8988T (cell line): ENCODE results near the gene IQGAP2.
"Not testable (repeated sequence)": the region's sequence is repeated elsewhere in the genome, so short reads cannot be mapped to it uniquely, and the experiment has no call there.

Experiments used
- DNase-seq: peaks from one replicate; pipeline ENCODE4 v3.0.0; 2011

The IQGAP2 gene

GRCh38 chr5:76415855-76416254 lies 12.8 kb downstream of the IQGAP2 start:
- DNase-seq = no peak

GRCh38 chr5:76419597-76420298 lies 16.7 kb downstream of the IQGAP2 start:
- no peak for DNase-seq

- DNase-seq = no peak
Measured at GRCh38 chr5:76422227-76422626, 19.1 kb downstream of the IQGAP2 start.

- no peak for DNase-seq
Measured at GRCh38 chr5:76422742-76423141, 19.7 kb downstream of the IQGAP2 start.

GRCh38 chr5:76425146-76425545 lies 22.1 kb downstream of the IQGAP2 start:
- DNase-seq = no peak

GRCh38 chr5:76425928-76426804 lies 23.1 kb downstream of the IQGAP2 start:
- no peak for DNase-seq

GRCh38 chr5:76427206-76428140 lies 24.4 kb downstream of the IQGAP2 start:
- no peak for DNase-seq

- not testable (repeated sequence) for DNase-seq
Measured at GRCh38 chr5:76428550-76428949, 25.5 kb downstream of the IQGAP2 start.

- DNase-seq = no peak
Measured at GRCh38 chr5:76433261-76433660, 30.2 kb downstream of the IQGAP2 start.

GRCh38 chr5:76437507-76437906 lies 34.4 kb downstream of the IQGAP2 start:
- DNase-seq = not testable (repeated sequence)

GRCh38 chr5:76438025-76438424 lies 34.9 kb downstream of the IQGAP2 start:
- no peak for DNase-seq

GRCh38 chr5:76439201-76439600 lies 36.1 kb downstream of the IQGAP2 start:
- DNase-seq = no peak

GRCh38 chr5:76439929-76440328 lies 36.8 kb downstream of the IQGAP2 start:
- DNase-seq = no peak

- no peak for DNase-seq
Measured at GRCh38 chr5:76441101-76441500, 38.0 kb downstream of the IQGAP2 start.

GRCh38 chr5:76441890-76442673 lies 39.0 kb downstream of the IQGAP2 start:
- DNase-seq = no peak

GRCh38 chr5:76443066-76443800 lies 40.1 kb downstream of the IQGAP2 start:
- DNase-seq = no peak

- no peak for DNase-seq
Measured at GRCh38 chr5:76445063-76445462, 42.0 kb downstream of the IQGAP2 start.

- no peak for DNase-seq
Measured at GRCh38 chr5:76445830-76446229, 42.7 kb downstream of the IQGAP2 start.

- no peak for DNase-seq
Measured at GRCh38 chr5:76446776-76447175, 43.7 kb downstream of the IQGAP2 start.

GRCh38 chr5:76449606-76450005 lies 46.5 kb downstream of the IQGAP2 start:
- no peak for DNase-seq

GRCh38 chr5:76450054-76450453 lies 47.0 kb downstream of the IQGAP2 start:
- DNase-seq = no peak
